Right lobe of liver (tissue), 6 donors: ENCODE data around the gene RPTOR. TPM values are rescaled to one million over a fixed set of nuclear protein-coding genes. Genes with fewer than 3 reads are reported as not detected.
"Not testable (repeated sequence)": the region's sequence is repeated elsewhere in the genome, so short reads cannot be mapped to it uniquely, and the experiment has no call there.

Experiments used
- ATAC-seq, 4 donors: fragments of 200-7000 bp; cut with Tn5 transposase; one replicate each; pipeline ENCODE4 v1.9.1; 2020; ENCODE audit warnings: mild to moderate bottlenecking in 4 of 4, moderate library complexity in 4 of 4
- DNase-seq, 3 donors: peaks; one replicate each; pipeline ENCODE4 v3.0.0-alpha.2; 2020
- H3K27ac ChIP-seq, 3 donors: fragments of 200-600 bp; one replicate each; pipeline ENCODE4 v1.8.0; 2022
- H3K27me3 ChIP-seq, 2 donors: fragments of 200-600 bp; one replicate each; pipeline ENCODE4 v1.8.0; 2022
- H3K36me3 ChIP-seq, 4 donors: fragments of 200-600 bp; sonication (generic) in 1 of 4; one replicate each; pipeline versions ENCODE4 v1.5.1 to v1.8.0; 2017 to 2022; ENCODE audit warnings: control low read depth in 1 of 4
- H3K4me1 ChIP-seq, 4 donors: fragments of 200-600 bp; sonication (generic) in 1 of 4; one replicate each; pipeline versions ENCODE4 v1.5.1 to v1.8.0; 2017 to 2022; ENCODE audit warnings: control low read depth in 1 of 4
- H3K4me3 ChIP-seq, 3 donors: fragments of 200-600 bp; one replicate each; pipeline ENCODE4 v1.8.0; 2022
- H3K9me3 ChIP-seq, 4 donors: fragments of 200-600 bp; sonication (generic) in 1 of 4; one replicate each; pipeline versions ENCODE4 v1.5.1 to v1.8.0; 2017 to 2022; ENCODE audit warnings: control low read depth in 1 of 4
- CTCF ChIP-seq, 4 donors: fragments of 200-600 bp in 3 of 4; fragments of 450-650 bp in 1 of 4; IDR thresholded peaks; one replicate each; pipeline versions ENCODE4 v1.5.1 to v1.8.0; 2016 to 2022; ENCODE audit warnings: antibody characterized with exemption in 4 of 4, mild to moderate bottlenecking in 2 of 4
- POLR2A ChIP-seq: fragments of 450-650 bp; IDR thresholded peaks from one replicate; pipeline ENCODE4 v1.6.1; 2017; ENCODE audit warnings: antibody characterized with exemption, mild to moderate bottlenecking
- WGBS: methylation state at CpG from one replicate; pipeline ENCODE4 v1.1.6; 2018; ENCODE audit warnings: low coverage, low lambda C conversion rate; ENCODE audit not compliant: insufficient coverage; ENCODE audit errors: missing lambda C conversion rate; 5-methylcytosine and 5-hydroxymethylcytosine counted together
- intact Hi-C, 2 donors: fragments of 100-400 bp; cut with DNase I; formaldehyde crosslinking; loops; one replicate each; pipeline versions ENCODE4 v1.11.2 to v1.14.1; 2022
- total RNA-seq, 6 experiments: library from RNA; depleted of rRNA in 2 of 6; stranded (reverse); fragments of >200 nt in 2 of 6; fragmentation: NEBNext Ultra II Directional in 3 of 6; extraction: Animal tissue kit (Norgen Biotek cat#: 25700) in 3 of 6; gene quantifications; one replicate each; pipeline versions ENCODE4 v1.1.0 to v1.2.4, GENCODE V29; 2016 to 2023
- donor health status: DM: no; HTN: yes; CAD: no.
- donor health status: DM: no; HTN: no; CAD: no.
- donor health status: DM: no; HTN: no; CAD: no.
- donor health status: DM: no; HTN: yes; CAD: no.
- donor health status: DM: no; HTN: yes; CAD: no.

The RPTOR gene
- total RNA-seq, 6 experiments from 2014 or later, result 13.1 to 24.0 (median 15.5) TPM

DNA sequence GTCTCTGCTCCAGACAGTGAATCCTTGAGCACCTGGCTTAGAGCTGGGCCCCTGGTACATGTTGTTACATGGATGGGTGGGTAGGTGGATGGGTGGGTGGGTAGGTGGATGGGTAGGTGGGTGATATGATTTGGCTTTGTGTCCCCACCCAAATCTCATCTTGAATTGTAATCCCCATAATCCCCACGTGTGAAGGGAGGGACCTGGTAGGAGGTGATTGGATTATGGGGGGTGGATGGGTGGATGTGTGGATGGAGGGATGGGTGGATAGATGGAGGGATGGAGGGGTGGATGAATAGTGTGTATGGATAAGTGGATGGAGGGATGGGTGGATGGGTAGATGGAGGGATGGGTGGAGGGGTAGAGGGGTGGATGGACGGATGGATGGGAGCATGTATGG is 41.6 kb upstream of the RPTOR start:
- no peak for ATAC-seq
- 50% methylated on average over 2 of the region's 2 CpGs for WGBS
- Histone ChIP-seq H3K27ac (no peak overlapping the region), H3K27me3 (no peaks in the 10 kb centered on the region), H3K36me3 (no peaks in the 10 kb centered on the region), H3K4me1 (no peaks in the 10 kb centered on the region), H3K4me3 (no peak overlapping the region), H3K9me3 (no peaks in the 10 kb centered on the region)
- no peak for DNase-seq
- no peak for TF ChIP-seq CTCF (IDR thresholded peaks at IDR 0.05)
- no peak for TF ChIP-seq POLR2A
- intact Hi-C loops, result no loop called here

GRCh38 chr17:80503921-80504320 is 40.7 kb upstream of the RPTOR start:
- H3K4me1 ChIP-seq, result no peaks in the 10 kb centered on the region
- H3K4me3 ChIP-seq, result no peak overlapping the region
- H3K27ac ChIP-seq, result no peak overlapping the region
- H3K27me3 ChIP-seq, result no peaks in the 10 kb centered on the region
- H3K9me3 ChIP-seq, result no peaks in the 10 kb centered on the region
- TF ChIP-seq CTCF (IDR thresholded peaks at IDR 0.05), result no peak
- TF ChIP-seq POLR2A, result no peak
- no peak for ATAC-seq
- H3K36me3 ChIP-seq, result no peaks in the 10 kb centered on the region
- no peak for DNase-seq
- intact Hi-C loops, result no loop called here

DNA sequence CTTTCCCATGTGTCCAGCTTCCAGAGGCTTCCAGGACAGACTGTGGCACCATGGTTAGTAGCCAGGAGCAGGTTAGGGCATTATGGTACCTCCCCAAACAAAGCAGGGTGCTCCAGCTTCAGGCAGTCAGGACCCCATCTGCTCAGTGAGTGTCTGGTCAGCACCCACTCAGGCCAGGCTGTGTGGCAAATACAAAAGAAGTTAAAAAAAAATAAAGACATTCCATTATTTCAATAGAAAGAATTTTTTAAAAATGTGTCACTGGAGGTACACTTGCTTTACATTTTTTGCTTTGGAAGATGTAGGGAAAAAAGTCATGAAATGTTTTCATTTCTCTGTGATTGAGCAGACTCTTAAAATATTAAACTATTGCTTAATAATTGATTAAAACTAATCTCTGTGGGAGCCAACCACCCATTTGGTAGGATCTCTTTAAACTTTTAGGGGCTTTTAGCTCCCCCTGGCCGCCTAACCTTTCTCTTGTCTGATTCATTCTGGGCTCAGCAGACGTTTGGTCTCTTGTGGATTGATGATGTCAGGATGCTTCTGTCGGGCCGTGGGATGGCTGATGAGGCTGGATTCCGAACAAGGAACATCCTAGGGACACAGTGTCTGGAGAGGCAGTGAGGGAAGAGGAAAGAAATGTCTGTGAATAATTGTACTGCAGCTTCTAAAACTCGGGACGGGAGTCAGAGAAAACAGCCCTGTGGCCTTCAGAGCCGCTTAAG is 39.8 kb upstream of the RPTOR start:
- DNase-seq, result no peak
- TF ChIP-seq POLR2A, result no peak
- no peak for TF ChIP-seq CTCF (IDR thresholded peaks at IDR 0.05)
- Histone ChIP-seq H3K36me3 (no peaks in the 10 kb centered on the region), H3K9me3 (no peaks in the 10 kb centered on the region), H3K4me1 (no peaks in the 10 kb centered on the region), H3K27me3 (no peaks in the 10 kb centered on the region), H3K27ac (no peak overlapping the region), H3K4me3 (no peak overlapping the region)
- no peak for ATAC-seq
- WGBS, result 34% methylated on average over 7 of the region's 8 CpGs
- intact Hi-C loops, result no loop called here

DNA sequence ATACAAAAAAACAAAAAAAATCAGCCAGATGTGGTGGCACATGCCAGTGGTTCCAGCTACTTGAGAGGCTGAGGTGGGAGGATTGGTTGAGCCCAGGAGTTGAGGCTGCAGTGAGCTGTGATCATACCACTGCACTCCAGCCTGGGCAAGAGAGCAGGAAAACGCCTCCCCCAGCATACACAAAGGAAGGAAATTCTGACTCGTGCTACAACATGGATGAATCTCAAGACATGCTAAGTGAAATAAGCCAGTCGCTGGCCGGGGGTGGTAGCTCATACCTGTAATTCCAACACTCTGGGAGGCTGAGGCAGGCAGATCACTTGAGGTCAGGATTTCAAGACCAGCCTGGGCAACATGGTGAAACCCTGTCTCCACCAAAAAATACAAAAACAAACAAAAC is 37.5 kb upstream of the RPTOR start:
- H3K27me3 ChIP-seq, H3K9me3 ChIP-seq, H3K4me3 ChIP-seq, intact Hi-C loops, DNase-seq, H3K4me1 ChIP-seq, H3K27ac ChIP-seq, ATAC-seq, H3K36me3 ChIP-seq: not testable (repeated sequence)
- WGBS, result 42% methylated on average over 3 of the region's 4 CpGs

- H3K27ac ChIP-seq, result no peak overlapping the region
- no peaks in the 10 kb centered on the region for H3K9me3 ChIP-seq
- intact Hi-C loops, result no loop called here
- WGBS, result 73% methylated on average over 3 of the region's 3 CpGs
- no peaks in the 10 kb centered on the region for H3K27me3 ChIP-seq
- H3K4me3 ChIP-seq, result no peak overlapping the region
- H3K4me1 ChIP-seq, result no peaks in the 10 kb centered on the region
- DNase-seq (no peak), ATAC-seq (no peak)
- TF ChIP-seq CTCF (IDR thresholded peaks at IDR 0.05) (no peak), POLR2A (no peak)
- H3K36me3 ChIP-seq, result no peaks in the 10 kb centered on the region
These were observed 36.7 kb upstream of the RPTOR start for GRCh38 chr17:80507965-80508364.
